ENCODE data around the gene ZNF79. TPM values are rescaled to one million over a fixed set of nuclear protein-coding genes. Genes with fewer than 3 reads are reported as not detected.

ZNF79 gene
- total and polyA plus RNA-seq, 2 experiments from 2014 or later: 4.2 to 6.9 TPM

DNA sequence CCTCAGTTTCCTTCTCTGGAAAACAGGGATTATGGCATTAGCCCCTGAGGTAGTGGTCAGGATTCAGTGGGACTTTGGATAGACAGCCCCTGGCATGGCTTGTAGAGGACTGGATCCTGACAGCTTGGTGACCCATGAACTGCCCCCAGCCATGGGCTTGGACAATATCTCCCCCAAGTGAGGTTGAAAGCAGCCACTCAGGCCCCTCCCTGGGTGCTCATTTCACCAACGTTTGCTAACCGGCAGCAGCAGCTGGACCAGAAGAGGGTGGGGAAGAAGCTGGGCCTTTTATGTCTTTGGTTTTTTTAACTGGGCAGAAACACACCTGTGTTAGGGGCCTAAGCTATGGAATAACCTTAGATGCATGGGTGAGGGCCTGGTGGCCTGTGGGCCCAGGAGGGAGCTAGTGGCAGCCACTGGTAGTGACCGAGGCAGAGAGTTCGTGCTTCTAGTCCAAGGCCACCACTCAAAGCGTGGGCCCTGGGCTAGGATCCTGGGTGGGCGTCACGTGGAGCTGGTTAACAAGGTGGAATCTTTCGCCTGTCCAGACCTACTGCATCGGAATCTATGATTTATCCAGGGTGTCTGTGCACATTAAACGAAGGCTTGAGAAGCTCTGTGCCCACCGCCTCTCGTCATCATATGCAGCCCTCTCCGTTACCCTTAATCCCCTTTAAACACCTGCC is 25.3 kb upstream of the ZNF79 start:
- 0 out of 2 replicates have a peak, but pooled peaks cover 8% of the 10 kb centered on the region for H3F3A ChIP-seq (ENCODE audit: insufficient read depth)
- H3K27me3 ChIP-seq (replicated peaks; ENCODE audit: insufficient read depth): peaks cover 8% of the 10 kb centered on the region
- no peak overlapping the region for H3K9ac ChIP-seq
- no peak for DNase-seq
- no peaks in the 10 kb centered on the region for H3K9me2 ChIP-seq (ENCODE audit: insufficient read depth)
- in situ Hi-C loops (cut with MboI): no loop called here
- H4K20me1 ChIP-seq (ENCODE audit: insufficient read depth): no peaks in the 10 kb centered on the region
- no peak overlapping the region for H2AFZ ChIP-seq
- TF ChIP-seq EZH2 (IDR thresholded peaks at IDR 0.05; ENCODE audit: insufficient read depth, poor library complexity, severe bottlenecking): no peak
- no peak for TF ChIP-seq EZH2phosphoT487 (IDR thresholded peaks at IDR 0.05; ENCODE audit: insufficient read depth, low read depth)
- H3K4me1 ChIP-seq (ENCODE audit: insufficient read depth): no peaks in the 10 kb centered on the region
- 94 to 98% methylated on average over 12 to 13 of the region's 13 CpGs for WGBS, 2 experiments (ENCODE audit: low coverage in 1 of 2, low lambda C conversion rate in 2 of 2, missing lambda C conversion rate in 2 of 2)
- no peak overlapping the region for H3K4me3 ChIP-seq
- no peaks in the 10 kb centered on the region for H3K79me2 ChIP-seq (ENCODE audit: insufficient read depth)
- H3K27ac ChIP-seq: no peak overlapping the region
- no peaks in the 10 kb centered on the region for H3K36me3 ChIP-seq (ENCODE audit: low read depth)
- H3K4me2 ChIP-seq (ENCODE audit: unreplicated experiment): no peak overlapping the region
- no peaks in the 10 kb centered on the region for H3K9me3 ChIP-seq (ENCODE audit: low read depth)

DNA sequence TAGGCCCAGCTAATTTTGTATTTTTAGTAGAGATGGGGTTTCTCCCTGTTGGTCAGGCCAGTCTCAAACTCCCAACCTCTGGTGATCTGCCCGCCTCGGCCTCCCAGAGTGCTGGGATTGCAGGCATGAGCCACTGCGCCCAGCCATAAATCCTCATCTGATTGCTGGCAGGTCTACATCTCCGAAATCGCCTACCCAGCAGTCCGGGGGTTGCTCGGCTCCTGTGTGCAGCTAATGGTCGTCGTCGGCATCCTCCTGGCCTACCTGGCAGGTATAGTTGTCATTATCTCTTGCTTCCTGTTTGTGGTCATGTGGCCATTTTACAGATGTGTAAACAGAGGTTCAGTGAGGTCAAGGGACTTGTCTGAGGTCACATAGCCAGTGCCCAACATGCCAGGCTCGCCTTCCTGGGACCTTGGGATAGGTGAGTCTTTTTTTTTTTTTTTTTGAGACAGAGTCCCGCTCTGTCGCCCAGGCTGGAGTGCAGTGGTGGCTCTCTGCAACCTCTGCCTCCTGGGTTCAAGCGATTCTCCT is 24.4 kb upstream of the ZNF79 start:
- Histone ChIP-seq H4K20me1 (ENCODE audit: insufficient read depth) (no peaks in the 10 kb centered on the region), H3K9ac (no peak overlapping the region), H3K9me2 (ENCODE audit: insufficient read depth) (no peaks in the 10 kb centered on the region), H3K4me1 (ENCODE audit: insufficient read depth) (no peaks in the 10 kb centered on the region), H3K9me3 (ENCODE audit: low read depth) (no peaks in the 10 kb centered on the region), H3K36me3 (ENCODE audit: low read depth) (no peaks in the 10 kb centered on the region), H3K4me3 (no peak overlapping the region), H3F3A (ENCODE audit: insufficient read depth) (0 out of 2 replicates have a peak, but pooled peaks cover 8% of the 10 kb centered on the region), H3K27ac (no peak overlapping the region), H3K4me2 (ENCODE audit: unreplicated experiment) (no peak overlapping the region), H2AFZ (no peak overlapping the region), H3K79me2 (ENCODE audit: insufficient read depth) (no peaks in the 10 kb centered on the region), H3K27me3 (replicated peaks; ENCODE audit: insufficient read depth) (peaks cover 6% of the 10 kb centered on the region; the same call in 1 of the 2 replicates)
- TF ChIP-seq EZH2 (IDR thresholded peaks at IDR 0.05; ENCODE audit: insufficient read depth, poor library complexity, severe bottlenecking) (no peak), EZH2phosphoT487 (IDR thresholded peaks at IDR 0.05; ENCODE audit: insufficient read depth, low read depth) (no peak)
- WGBS, 2 experiments (ENCODE audit: low coverage in 1 of 2, low lambda C conversion rate in 2 of 2, missing lambda C conversion rate in 2 of 2): 94 to 96% methylated on average over 13 to 14 of the region's 14 CpGs
- no peak for DNase-seq
- in situ Hi-C loops (cut with MboI): no loop called here

DNA sequence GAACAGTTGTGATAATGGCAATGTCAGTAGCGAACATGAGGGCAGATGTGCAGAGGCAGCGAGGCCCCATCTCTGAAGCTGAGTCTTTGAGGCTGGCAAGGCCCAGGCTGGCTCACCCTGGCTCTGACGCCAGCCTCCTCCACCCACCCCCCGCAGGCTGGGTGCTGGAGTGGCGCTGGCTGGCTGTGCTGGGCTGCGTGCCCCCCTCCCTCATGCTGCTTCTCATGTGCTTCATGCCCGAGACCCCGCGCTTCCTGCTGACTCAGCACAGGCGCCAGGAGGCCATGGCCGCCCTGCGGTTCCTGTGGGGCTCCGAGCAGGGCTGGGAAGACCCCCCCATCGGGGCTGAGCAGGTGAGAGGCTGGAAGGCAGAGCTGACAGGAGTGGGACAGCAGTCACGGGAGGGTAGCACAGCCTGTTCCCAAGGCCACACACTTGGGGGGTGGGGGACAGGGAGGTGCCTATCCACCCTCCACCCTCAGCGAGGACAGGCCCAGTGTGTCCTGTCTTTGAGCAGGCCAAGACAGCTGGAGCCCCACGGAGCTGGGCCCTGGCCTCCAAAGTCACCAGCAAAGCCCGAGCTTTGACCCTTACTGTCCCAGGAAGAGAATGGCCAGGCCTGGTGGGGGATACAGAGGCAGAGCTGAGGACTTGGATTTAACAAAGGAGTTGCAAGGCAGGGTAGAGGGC is 21.6 kb upstream of the ZNF79 start:
- TF ChIP-seq EZH2 (IDR thresholded peaks at IDR 0.05; ENCODE audit: insufficient read depth, poor library complexity, severe bottlenecking): no peak
- no peak for TF ChIP-seq EZH2phosphoT487 (IDR thresholded peaks at IDR 0.05; ENCODE audit: insufficient read depth, low read depth)
- Histone ChIP-seq H3K4me2 (ENCODE audit: unreplicated experiment) (no peak overlapping the region), H4K20me1 (ENCODE audit: insufficient read depth) (no peaks in the 10 kb centered on the region), H3K27ac (no peak overlapping the region), H3K4me3 (no peak overlapping the region), H3K79me2 (ENCODE audit: insufficient read depth) (no peaks in the 10 kb centered on the region), H3K27me3 (replicated peaks; ENCODE audit: insufficient read depth) (no peaks in the 10 kb centered on the region), H2AFZ (no peak overlapping the region), H3K4me1 (ENCODE audit: insufficient read depth) (no peaks in the 10 kb centered on the region), H3K9me3 (ENCODE audit: low read depth) (no peaks in the 10 kb centered on the region), H3K9me2 (ENCODE audit: insufficient read depth) (no peaks in the 10 kb centered on the region), H3F3A (ENCODE audit: insufficient read depth) (no peaks in the 10 kb centered on the region), H3K9ac (no peak overlapping the region), H3K36me3 (ENCODE audit: low read depth) (no peaks in the 10 kb centered on the region)
- no peak for DNase-seq
- WGBS, 2 experiments (ENCODE audit: low coverage in 1 of 2, low lambda C conversion rate in 2 of 2, missing lambda C conversion rate in 2 of 2): 91% methylated on average over 16 to 17 of the region's 18 CpGs
- in situ Hi-C loops (cut with MboI): no loop called here

DNA sequence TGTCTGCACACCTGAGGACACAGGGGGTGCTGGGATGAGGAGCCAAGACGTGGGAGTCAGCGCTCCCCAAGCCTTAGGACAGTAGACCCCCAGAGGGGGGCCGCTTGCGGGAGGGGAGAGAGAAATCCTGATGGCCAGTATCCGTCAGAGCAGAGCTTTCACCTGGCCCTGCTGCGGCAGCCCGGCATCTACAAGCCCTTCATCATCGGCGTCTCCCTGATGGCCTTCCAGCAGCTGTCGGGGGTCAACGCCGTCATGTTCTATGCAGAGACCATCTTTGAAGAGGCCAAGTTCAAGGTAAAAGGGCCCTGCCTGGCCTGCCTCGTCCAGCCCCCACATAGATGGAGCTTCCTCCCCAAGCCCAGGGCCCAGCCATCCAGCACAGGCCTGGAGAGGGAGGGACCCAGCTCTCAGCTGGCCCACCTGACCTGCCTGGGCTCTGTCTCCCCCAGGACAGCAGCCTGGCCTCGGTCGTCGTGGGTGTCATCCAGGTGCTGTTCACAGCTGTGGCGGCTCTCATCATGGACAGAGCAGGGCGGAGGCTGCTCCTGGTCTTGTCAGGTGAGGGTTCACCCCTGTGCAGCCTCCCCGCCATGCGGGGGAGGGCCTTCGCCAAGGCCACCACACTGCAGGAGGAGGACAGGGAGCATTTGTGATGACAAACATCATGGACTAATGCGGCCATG is 20.5 kb upstream of the ZNF79 start:
- H3K27me3 ChIP-seq (replicated peaks; ENCODE audit: insufficient read depth): no peaks in the 10 kb centered on the region
- WGBS, 2 experiments (ENCODE audit: low coverage in 1 of 2, low lambda C conversion rate in 2 of 2, missing lambda C conversion rate in 2 of 2): 90 to 94% methylated on average over 20 to 22 of the region's 22 CpGs
- no peaks in the 10 kb centered on the region for H3K9me2 ChIP-seq (ENCODE audit: insufficient read depth)
- no peak overlapping the region for H3K27ac ChIP-seq
- H3K9ac ChIP-seq: no peak overlapping the region
- H3K4me3 ChIP-seq: no peak overlapping the region
- no peak overlapping the region for H3K4me2 ChIP-seq (ENCODE audit: unreplicated experiment)
- H3K4me1 ChIP-seq (ENCODE audit: insufficient read depth): no peaks in the 10 kb centered on the region
- H3K79me2 ChIP-seq (ENCODE audit: insufficient read depth): no peaks in the 10 kb centered on the region
- no peaks in the 10 kb centered on the region for H3K36me3 ChIP-seq (ENCODE audit: low read depth)
- H3F3A ChIP-seq (ENCODE audit: insufficient read depth): no peaks in the 10 kb centered on the region
- no peak overlapping the region for H2AFZ ChIP-seq
- H3K9me3 ChIP-seq (ENCODE audit: low read depth): no peaks in the 10 kb centered on the region
- no peaks in the 10 kb centered on the region for H4K20me1 ChIP-seq (ENCODE audit: insufficient read depth)
- no peak for DNase-seq
- TF ChIP-seq EZH2phosphoT487 (IDR thresholded peaks at IDR 0.05; ENCODE audit: insufficient read depth, low read depth) (no peak), EZH2 (IDR thresholded peaks at IDR 0.05; ENCODE audit: insufficient read depth, poor library complexity, severe bottlenecking) (no peak)
- in situ Hi-C loops (cut with MboI): no loop called here
